NCI-H1092 treated with DMSO at 0.1 percent for 48 hours (cell line): ENCODE data around the gene CCR7.
A peak's percentile ranks its signal among the peaks of the same experiment; 100 is the strongest.

Experiments
- DNase-seq: peaks from one replicate; lab custom pipeline; 2025; lab: John Stamatoyannopoulos, UW

CCR7 gene

DNA sequence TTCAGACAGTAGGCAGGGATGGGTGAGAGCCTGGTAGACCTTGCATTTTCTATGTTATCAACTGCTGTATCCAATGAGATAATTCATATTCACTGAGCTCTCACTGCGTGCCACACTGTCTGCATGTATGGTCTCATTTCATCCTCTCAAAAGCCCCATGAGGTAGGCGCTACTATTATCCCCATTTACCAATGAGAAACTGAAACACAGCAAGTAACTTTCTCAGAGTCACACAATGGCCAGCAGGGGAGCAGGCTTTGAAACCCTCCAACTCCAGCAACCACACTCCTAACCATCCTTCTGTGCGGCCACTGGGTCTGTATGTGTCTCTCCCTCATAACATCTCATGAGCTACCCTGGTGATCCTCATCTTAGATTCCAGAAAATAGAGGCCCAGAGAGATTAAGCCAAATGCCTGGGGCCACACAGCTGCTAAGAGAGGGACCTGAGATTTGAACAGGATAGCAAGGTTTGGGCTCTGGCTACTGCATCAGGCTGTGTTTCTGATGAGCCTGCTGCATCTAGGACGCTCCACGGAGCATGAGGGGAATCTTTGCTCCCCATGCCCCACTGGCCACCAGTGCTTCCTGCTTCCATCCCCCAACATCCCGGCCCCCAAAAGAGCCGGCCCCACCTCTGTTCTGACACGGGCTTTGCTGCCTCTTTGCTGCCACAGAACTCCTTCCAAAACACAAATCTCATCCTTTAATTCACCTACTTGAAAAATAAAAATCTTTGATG, 3.2 kb downstream of the CCR7 start:
- DNase-seq: no peak

DNA sequence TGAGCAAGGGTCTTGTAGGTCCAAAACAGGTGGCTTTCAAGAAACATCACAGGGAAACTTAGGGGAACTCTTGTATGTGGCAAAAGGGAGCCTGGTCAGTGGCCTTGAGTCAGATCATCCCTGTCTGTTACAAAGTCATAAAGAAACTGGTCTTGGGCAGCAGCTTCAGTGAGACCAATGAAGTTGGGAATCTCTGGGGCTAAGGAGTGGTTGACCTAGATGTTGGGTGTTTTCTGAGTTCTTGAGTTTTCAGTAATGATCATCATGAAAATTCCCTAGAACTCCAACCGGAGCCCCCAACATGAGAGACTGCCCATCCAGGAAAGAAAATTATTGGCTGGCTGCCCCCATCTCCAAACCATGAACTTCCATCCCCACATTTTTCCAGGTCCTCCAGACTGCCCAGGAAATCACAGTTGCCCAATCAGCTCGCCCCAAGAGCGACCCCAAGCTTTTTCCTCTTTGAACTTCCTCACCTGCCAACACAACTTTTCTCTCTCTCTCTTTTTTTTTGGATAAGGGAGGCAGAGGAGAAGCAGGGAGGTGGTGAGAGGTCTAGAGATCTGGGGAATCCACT, 3.9 kb downstream of the CCR7 start:
- no peak for DNase-seq

DNA sequence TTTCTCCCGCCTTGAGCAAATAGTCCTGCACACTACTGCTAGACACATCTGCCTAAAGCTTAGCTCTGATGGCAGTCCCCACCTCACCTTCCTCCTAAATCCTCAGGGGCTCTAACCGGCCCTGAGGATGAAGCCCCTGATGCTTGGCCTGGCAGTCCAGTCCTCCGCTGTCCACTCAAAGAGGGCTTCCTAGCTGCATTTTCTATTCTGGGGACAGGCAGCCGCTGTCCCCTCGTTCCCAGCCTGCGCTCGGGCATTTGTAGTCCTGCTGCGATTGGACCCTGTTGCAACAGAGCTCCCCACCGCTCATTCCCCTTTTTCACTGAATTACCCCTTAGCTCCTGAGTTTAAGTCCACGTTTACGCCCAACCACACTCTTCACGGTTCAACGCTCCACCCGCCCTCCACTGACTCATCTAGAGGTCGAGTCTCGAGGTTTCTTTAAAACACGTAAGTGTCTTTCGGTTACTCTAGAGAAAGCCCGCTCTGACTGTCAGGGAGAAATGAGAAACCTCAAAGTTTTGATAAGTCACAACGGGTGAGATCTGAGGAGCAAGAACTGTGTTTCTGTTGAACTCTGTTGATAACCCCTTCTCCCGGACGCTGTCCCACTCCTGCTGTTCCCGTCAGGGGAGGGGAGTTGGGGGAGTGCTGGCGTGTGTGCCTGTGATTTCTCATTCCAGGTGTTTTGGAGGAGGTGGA, 4.5 kb downstream of the CCR7 start:
- no peak for DNase-seq

DNA sequence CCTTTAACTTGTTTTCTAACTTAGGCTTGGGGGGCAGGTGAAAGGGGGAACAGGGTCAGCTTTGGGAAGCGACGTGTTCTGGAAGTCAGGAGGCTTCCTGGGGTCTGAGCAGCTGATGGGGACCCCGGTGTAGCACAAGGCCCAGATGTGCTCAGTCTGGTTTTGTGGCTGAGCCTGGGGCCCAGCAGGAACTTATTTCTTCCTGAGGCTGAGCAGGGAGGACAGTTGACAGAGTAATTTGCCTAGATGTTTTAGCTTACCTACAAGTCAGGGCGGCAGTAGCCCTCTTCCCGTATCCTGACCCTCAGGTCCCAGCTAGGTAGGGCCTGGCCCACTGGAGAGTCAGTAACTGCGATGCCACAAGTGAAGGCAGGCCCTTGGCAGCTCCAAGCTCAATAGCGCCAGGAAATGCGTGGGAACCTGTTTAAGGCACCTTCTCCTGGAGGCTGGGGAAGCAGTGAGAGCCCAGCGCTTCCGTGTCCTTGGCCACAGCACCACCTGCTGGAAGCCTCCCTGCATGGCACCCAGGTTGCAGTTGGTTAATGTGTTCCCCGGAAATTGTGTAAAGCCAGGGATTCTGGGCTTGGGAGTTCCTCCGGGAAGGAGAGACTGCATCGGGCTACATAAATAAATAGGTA, 5.2 kb downstream of the CCR7 start:
- peak; percentile 69 for DNase-seq

DNA sequence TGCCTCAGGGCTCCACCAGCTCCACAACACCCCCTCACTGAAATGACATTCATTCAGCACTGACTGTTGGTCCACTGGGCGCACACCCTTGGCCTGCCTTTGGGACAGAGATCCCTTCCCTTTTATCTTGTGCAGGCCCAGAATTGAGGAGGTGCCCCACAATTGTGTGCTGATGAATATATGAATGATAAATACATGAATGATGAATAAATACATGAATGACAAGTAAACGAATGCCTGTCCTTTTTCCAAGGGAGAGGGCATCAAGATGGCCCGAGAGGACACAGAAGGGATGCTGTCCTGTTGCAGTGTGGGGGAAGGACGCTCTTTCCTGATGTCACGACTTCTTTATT, 5.7 kb downstream of the CCR7 start:
- DNase-seq: no peak

DNA sequence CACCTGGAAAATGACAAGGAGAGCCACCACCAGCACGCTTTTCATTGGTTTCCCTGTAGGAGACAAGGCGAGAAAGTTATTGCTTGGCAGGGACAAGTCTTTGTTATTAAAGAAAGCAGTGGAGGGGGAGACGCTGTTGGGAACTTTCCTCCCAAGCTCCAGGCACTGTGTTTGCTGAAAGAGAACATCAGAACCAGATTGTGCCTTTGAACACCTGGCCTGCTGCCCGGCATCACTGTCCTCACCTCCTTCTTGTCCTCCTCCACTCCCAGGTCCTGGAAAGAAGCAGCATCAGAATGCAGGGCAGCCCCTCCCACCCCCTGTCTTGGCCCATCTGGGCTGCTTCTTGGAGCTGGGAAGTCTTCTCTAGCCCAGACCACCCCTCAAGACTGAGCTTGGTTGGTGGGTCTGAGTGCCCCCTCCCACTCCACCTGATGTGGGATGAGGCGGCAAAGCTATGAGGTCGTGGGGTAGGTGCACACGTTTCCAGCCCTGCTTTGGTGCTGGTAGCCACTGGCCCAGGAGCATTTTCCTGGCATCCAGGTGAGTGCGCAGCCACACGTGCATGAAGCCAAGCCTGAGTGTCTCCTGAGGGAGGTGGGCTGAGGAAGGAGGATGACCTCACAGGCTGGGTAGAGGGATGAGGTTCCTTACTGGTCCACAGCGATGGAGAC, 6.2 kb downstream of the CCR7 start:
- no peak for DNase-seq

DNA sequence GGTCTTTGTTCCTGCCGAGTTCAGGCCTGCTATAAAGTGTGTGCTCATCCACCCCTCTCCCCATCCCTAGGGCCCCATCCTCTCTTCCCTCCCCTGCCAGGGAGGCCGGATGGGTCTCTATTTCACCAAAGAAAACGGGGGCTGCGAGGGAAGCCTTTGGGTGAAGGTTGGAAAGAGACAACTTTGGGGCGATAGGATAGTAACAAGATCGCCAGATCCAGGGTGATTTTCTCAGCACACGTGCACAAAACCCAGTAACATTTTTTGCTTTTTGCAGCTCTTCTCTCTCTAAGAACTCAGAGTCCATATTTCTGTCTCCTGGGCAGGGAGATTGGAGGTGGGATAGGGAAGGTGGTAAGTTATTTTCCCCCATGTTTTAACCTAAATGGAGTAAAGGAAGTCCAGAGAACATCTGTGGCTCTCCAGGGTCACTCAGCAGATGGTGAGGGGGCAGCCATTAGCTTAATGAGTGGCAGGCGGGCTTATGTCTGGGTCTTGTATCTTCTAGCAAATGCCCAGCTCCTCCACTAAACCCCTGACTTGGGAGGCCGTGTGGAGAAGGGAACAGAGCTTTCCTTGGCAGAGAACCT, 6.9 kb downstream of the CCR7 start:
- DNase-seq: no peak

DNA sequence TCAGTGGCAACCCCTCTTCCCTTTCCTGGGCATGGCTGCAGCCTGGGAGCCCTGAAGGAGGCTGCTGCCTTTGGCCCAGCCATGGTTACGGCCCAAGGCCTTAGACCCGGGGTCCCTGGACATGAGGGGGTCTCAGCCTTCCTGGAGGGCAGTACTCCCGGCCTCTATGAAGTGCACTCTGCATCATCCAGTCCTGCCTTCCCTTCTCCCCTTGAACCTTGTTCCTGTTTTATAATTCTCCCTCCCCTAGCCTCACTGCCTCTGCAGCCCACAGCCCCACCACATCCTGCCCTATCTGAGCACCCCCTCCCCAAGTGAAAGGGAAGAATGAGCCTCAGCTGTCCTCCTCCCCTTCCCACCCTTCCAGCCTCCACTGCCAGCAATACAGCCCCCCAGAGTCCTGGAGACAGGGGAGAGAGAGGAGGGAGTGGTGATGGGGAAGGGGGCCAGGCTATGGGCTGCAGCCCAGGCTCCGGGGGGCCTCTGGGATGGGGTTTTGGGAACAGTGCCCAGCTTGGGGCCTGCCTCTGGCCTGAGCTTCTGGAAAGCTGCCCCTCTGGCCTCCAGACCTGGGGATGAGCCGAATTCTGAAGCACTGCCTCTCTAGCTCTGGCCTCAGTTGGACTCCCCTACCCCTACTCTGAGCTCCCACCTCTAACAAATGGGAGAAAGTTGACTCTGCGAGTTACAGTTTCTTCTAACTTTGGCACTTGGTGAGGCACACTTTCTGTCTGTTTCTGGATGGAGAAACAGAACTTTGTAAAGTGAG, 7.6 kb downstream of the CCR7 start:
- no peak for DNase-seq

DNA sequence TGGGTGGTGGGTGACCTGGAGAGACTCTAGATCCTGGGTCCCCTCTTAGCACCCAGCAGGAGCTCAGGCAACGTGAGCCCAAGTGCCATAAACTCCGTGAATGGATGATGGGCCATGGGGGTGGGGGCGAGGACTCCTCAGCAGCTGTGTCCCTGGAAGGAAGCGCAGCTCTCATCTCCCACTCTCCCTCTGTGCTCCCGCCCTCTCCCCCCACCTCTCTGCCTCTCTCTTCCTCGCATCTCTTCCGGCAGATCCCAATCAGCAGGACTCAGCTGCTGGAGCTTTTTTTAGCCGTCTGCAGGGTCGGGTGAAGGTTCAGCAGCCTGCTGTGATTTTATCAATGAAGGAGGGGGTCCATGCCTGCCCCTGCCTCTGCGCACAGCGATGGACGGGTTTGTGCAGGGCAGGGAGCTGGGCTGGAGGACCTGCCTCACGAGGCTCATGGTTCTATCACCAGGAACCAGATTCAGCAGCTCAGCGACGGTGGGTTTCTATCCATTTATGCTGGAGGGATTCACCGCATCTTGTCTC, 8.3 kb downstream of the CCR7 start:
- DNase-seq: no peak

DNA sequence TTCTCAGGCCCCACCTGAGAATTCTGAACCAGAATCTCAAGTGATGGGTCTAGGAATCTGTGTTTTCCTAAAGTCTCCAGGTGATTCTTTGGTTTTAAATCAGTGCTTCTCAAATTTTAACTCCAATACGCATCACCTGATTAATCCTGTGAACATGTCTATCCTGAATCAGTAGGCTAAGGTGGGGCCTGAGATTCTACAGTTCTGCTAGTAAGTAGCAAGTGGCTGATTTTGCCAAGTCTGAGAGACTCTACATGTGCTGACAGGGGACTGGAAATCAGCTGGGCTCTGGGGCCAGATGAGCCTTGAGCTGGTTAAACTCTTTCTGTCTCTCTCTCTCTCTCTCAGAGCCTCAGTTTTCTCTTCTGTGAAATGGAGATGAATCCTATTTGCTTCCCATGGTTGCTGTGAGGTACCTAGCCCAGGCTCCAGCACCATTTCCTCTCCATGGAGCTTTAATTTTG, 9.0 kb downstream of the CCR7 start:
- no peak for DNase-seq

DNA sequence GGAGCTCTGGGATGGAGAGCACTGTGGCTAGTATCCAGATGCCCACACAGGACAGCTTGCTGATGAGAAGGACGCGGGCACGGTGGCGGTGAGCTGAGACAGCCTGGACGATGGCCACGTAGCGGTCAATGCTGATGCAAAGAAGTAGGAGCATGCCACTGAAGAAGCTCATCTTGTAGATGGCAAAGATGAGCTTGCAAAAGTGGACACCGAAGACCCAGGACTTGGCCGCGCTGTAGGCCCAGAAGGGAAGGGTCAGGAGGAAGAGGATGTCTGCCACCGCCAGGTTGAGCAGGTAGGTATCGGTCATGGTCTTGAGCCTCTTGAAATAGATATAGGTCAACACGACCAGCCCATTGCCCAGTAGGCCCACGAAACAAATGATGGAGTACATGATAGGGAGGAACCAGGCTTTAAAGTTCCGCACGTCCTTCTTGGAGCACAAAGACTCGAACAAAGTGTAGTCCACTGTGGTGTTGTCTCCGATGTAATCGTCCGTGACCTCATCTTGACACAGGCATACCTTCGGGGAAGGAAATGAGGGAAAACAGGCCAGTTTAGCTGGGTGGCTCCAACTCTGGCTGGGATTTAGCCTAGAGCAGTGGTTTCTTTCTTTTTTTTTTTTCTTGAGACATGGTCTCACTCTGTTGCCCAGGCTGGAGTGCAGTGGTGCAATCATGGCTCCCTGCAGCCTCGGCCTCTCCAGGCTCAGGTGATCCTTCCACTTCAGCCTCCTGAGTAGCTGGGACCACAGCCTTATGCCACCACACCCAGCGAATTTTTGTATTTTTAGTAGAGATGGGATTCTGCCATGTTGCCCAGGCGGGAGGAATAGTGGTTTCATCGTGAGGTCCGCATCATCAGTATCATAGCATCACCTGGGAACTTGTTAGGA, 9.7 kb downstream of the CCR7 start:
- no peak for DNase-seq

DNA sequence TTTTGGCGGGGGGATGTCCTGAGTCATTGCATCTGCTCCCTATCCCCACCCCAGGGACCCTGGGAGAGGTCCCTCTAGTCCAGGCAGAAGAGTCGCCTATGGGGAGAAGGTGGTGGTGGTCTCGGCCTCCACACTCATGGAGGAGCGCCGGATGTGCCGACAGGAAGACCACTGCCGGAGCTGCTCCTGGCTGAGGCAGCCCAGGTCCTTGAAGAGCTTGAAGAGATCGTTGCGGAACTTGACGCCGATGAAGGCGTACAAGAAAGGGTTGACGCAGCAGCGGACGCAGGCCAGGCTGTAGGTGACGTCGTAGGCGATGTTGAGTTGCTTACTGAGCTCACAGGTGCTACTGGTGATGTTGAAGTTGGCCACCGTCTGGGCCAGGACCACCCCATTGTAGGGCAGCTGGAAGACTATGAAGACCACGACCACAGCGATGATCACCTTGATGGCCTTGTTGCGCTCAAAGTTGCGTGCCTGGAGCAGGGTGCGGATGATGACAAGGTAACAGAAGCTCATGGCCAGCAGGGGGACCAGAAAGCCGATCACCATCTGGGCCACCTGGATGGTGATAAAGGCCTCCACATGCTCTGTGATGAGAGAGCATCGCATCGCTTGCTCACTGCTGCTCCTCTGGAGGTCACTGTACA, 10.5 kb downstream of the CCR7 start:
- no peak for DNase-seq

DNA sequence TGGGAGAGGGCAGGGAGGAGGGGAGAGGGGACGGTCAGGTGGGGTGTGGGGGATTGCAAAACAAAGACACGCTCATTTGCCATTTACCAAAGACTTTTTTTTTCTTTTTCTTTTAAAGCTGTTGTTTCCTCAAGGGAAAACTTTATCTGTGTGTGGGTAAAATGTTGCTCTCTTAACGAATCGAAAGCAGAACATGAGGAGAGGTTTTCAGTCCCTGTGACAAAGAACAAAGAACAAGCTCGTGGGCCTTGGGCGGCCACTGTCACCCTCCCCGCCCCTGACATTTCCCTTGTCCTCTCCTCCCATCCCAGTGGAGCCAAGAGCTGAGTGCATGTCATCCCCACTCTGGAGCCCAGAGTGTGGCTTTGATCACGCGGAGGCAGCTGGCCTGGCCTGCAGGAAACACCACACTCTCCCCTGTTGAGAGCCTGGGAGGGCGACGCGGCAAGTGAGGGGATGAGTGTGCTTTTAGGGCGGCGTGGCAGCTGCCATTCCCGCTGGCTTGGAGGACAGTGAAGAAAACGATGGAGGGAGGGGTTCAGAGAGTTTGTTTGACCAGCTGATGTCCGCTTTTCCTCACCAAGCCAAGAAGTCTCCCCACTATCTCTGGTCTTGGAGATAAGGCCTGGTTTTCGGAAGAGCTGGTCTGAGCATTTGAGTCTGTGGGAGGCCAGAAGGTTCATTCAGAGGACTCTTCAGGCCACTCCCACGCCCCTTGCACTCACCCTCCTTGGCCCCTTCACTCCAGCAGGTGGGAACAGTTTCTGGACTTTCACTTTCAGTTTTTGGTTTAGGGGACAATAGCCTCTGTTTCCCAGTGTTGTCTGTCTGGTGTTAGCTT, 11.4 kb downstream of the CCR7 start:
- DNase-seq: no peak

DNA sequence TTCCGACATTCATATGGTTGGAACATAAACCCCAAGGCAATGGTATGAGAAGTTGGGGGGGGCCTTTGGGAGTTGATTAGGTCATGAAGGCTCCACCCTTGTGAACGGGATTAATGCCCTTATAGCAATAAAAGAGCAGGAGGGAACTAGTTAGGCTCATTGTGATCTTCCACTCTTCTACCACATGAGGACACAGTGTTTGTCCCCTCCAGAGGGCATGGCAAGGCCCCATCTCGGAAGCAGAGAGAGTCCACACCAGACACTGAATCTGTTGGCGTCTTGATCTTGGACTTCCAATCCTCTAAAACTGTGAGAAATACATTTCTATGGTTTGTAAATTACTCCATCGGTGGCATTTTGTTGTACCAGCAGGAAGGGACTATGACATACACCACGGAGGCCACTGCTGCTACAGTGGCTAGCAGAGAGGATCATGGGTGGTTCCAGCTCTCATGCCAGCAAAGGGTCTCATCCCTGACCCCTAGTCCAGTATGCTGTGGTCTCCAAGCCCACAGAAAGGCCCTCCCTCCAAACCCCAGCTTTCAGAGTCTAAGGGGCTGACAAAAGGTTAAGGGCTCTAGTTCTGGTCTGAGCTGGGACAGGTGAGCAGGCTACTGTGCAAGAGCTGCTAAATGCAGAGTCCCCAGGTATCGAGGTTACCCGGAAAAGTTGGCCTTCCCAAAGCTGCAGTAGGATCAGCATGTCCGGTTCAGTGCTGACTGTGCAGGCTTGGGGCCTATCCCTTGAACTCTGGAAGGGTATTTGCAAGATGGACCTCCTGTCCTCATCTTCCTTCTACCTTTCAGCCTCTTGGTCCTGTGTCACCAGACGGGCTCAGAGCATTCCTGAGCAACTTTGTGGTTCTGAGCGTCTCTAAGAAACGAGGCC, 12.2 kb downstream of the CCR7 start:
- DNase-seq: no peak

DNA sequence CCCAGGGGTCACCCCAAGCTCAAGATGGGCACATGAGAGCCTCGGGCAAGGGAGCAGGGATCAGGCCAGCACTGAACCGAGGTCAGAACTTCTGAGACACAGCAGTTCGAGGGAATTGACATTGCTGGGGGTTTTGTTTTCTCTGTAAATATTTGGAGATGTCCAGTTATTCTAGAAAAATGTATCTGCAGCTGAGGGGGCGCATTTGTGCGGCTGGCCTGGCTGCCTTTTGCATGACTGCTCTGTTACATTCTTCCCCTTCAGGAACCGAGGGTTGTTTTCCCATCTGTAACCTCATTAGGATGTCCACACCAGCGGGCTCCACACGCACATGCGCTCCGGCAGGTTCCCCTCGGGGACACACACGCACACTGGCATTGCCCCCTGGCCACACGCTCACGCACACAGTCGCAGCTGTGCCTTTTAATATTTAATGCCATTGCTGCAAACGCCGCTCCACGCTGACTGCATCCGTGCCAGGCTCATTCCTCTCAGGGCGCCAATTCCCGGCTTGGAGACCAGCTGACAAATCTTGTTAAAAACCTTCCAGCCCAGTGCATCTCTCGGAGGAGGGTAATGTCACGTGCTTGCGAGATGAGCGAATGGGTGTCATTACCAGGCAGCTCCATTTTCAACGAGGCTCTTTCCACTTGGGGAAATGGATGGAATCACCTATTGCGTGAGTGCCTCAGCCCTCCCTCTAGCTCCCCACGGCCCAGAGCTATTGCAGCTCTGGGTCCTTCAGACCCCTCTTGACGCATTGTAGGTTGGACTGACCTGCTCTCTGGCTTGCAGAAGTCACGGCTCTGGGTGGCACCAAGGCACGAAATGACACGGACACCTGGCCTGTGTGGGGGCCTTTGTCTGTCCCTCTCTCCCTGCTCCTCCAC, 13.1 kb downstream of the CCR7 start:
- no peak for DNase-seq

DNA sequence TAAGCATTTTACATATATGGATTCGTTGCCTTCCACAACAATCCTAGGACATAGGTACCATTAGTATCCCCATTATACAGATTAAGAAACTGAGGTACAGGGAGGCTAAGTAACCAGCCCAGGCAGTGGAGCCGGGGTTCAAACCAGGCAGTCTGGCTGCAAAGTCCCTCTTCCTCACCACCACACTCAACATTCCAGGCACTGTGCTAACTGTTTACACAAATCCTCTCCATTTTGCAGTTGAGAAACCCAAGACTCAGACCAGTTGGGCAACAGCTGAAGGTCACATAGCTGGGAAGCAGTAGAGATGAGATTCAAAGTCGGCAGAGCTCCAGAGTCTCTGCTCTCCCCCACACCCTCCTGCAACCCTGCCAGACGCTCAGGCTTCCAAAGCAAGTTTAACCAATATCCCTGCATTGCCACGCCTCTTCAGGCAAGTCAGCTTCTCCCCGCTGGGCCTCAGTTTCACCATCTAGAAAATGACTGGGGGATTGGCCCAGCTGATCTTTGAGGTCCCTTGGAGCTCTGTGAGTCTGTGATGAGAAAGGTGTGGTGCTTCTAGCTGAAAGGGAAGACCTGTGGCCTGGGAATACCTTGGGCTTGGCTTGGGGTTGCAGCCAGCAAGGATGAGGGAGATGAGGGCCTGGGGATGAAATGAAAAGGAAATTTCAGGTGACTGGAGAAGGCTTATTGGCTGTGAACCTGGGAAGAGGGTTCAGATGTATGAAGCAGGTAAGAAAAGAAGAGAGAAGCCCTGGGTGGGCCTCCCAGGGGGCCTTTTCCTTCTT, 14.0 kb downstream of the CCR7 start:
- no peak for DNase-seq
